Measurements from ENCODE around the gene PSMA6. TPM values are rescaled to one million over a fixed set of nuclear protein-coding genes. Genes with fewer than 3 reads are reported as not detected.

PSMA6 gene
- total and polyA plus RNA-seq, 5 donors from 2014 or later: 132 to 480 (median 347) TPM

GRCh38 chr14:35261774-35262173 lies 30.4 kb upstream of the PSMA6 start:
- ATAC-seq (ENCODE audit: low read depth in 2 of 2): peak in 1 of 2 donors; percentile 34

DNA sequence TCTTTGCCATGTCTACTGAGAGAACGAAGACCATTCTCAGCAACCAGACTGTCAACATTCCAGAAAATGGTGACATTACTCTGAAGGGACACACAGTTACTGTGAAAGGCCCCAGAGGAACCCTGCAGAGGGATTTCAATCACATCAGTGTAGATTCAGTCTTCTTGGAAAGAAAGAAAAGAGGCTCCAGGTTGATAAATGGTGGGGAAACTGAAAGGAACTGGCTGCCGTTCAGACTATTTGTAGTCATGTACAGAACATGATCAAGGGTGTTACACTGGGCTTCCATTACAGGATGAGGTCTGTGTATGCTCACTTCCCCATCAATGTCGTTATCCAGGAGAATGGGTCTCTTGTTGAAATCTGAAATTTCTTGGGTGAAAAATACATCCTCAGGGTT lies 29.7 kb upstream of the PSMA6 start:
- Histone ChIP-seq H3K27me3 (ENCODE audit: control insufficient read depth, insufficient read depth, low read length) (no peaks in the 10 kb centered on the region), H3K4me1 (ENCODE audit: control insufficient read depth, insufficient read depth, low read length, poor library complexity, severe bottlenecking) (no peaks in the 10 kb centered on the region), H3K4me3 (ENCODE audit: low read depth, low read length) (no peak overlapping the region), H3K36me3 (ENCODE audit: control insufficient read depth, insufficient read depth, low read length) (peaks cover 16% of the 10 kb centered on the region), H3K27ac (ENCODE audit: insufficient read depth, low read length, poor library complexity, severe bottlenecking) (no peak overlapping the region), H3K9me3 (ENCODE audit: control insufficient read depth in 2 of 2, low read length in 2 of 2) (no peaks in the 10 kb centered on the region)
- DNase-seq (no peak), ATAC-seq (ENCODE audit: low read depth in 2 of 2) (no peak)
- Mint-ChIP-seq H3K27me3 (no peaks in the 10 kb centered on the region), H3K36me3 (peaks cover 34% of the 10 kb centered on the region), H3K4me3 (no peak overlapping the region), H3K27ac (peak overlapping the region in 2 of 3 donors; percentile 46 to 75), H3K4me1 (peaks cover 0 to 7% (median 5%) of the 10 kb centered on the region in 4 donors), H3K9me3 (peaks cover 0 to 3% (median 0%) of the 10 kb centered on the region in 7 donors)

More at GRCh38 chr14:35261774-35262173, 30.4 kb upstream of the PSMA6 start:
- DNase-seq: peak in 1 of 3 donors; percentile 21
- Histone ChIP-seq H3K4me1 (ENCODE audit: control insufficient read depth, insufficient read depth, low read length, poor library complexity, severe bottlenecking) (no peaks in the 10 kb centered on the region), H3K27ac (ENCODE audit: insufficient read depth, low read length, poor library complexity, severe bottlenecking) (no peak overlapping the region), H3K9me3 (ENCODE audit: control insufficient read depth in 2 of 2, low read length in 2 of 2) (no peaks in the 10 kb centered on the region), H3K36me3 (ENCODE audit: control insufficient read depth, insufficient read depth, low read length) (peaks cover 11% of the 10 kb centered on the region), H3K4me3 (ENCODE audit: low read depth, low read length) (no peak overlapping the region), H3K27me3 (ENCODE audit: control insufficient read depth, insufficient read depth, low read length) (no peaks in the 10 kb centered on the region)
- Mint-ChIP-seq H3K27ac (no peak overlapping the region), H3K27me3 (no peaks in the 10 kb centered on the region), H3K36me3 (peaks cover 32% of the 10 kb centered on the region), H3K4me1 (peaks cover 0 to 8% (median 5%) of the 10 kb centered on the region in 4 donors), H3K4me3 (no peak overlapping the region), H3K9me3 (peaks cover 0 to 3% (median 0%) of the 10 kb centered on the region in 7 donors)

DNA sequence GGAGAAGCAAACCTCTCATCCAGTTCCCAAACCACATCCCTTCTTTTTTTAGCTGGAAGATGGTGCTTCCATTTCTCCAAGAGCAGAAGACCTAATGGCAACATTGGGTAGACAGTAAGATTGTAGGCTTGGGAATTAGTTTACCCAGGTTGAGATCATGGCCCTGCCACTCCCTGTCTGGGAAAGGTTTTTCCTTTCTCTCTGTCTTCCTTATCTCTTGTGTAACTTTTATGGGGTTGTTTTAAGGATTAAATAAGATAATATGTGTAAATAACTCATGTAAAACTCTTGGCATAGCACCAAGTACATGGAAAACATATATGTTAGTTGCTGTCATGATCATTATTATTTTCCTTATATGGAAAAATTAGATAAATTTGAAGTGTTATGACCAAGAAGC lies 23.2 kb upstream of the PSMA6 start:
- no peaks in the 10 kb centered on the region for H3K4me1 Mint-ChIP-seq
- no peak overlapping the region for H3K4me3 Mint-ChIP-seq
- no peaks in the 10 kb centered on the region for H3K27me3 Mint-ChIP-seq
- peaks cover 24% of the 10 kb centered on the region for H3K36me3 Mint-ChIP-seq
- H3K9me3 ChIP-seq (ENCODE audit: control insufficient read depth in 2 of 2, low read length in 2 of 2): no peaks in the 10 kb centered on the region
- no peak overlapping the region for H3K27ac ChIP-seq (ENCODE audit: insufficient read depth, low read length, poor library complexity, severe bottlenecking)
- no peaks in the 10 kb centered on the region for H3K4me1 ChIP-seq (ENCODE audit: control insufficient read depth, insufficient read depth, low read length, poor library complexity, severe bottlenecking)
- H3K27ac Mint-ChIP-seq: no peak overlapping the region
- H3K27me3 ChIP-seq (ENCODE audit: control insufficient read depth, insufficient read depth, low read length): no peaks in the 10 kb centered on the region
- H3K36me3 ChIP-seq (ENCODE audit: control insufficient read depth, insufficient read depth, low read length): peaks cover 50% of the 10 kb centered on the region
- no peak overlapping the region for H3K4me3 ChIP-seq (ENCODE audit: low read depth, low read length)
- ATAC-seq (ENCODE audit: low read depth in 2 of 2) (no peak), DNase-seq (no peak)
- H3K9me3 Mint-ChIP-seq: no peaks in the 10 kb centered on the region

DNA sequence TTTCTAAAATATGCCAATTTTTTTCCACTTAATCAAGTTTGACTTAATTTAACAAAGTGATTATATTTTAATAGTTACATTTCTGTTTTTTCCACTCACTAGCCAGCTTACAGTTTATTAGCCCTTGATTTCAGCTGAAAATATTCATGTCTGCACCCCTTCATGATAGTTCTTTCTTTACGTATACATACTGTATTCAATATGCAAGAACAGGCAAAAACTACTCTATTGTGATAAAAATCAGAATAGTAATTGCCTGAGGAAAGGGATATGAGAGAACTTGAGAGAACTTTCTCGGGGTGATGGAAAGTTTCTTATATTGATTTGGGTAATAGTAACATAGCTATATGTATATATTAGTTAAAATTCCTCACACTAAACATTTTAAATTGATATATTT lies 17.4 kb upstream of the PSMA6 start:
- Histone ChIP-seq H3K36me3 (ENCODE audit: control insufficient read depth, insufficient read depth, low read length) (peaks cover 50% of the 10 kb centered on the region), H3K4me3 (ENCODE audit: low read depth, low read length) (no peak overlapping the region), H3K27ac (ENCODE audit: insufficient read depth, low read length, poor library complexity, severe bottlenecking) (no peak overlapping the region), H3K9me3 (ENCODE audit: control insufficient read depth in 2 of 2, low read length in 2 of 2) (no peaks in the 10 kb centered on the region), H3K4me1 (ENCODE audit: control insufficient read depth, insufficient read depth, low read length, poor library complexity, severe bottlenecking) (no peaks in the 10 kb centered on the region), H3K27me3 (ENCODE audit: control insufficient read depth, insufficient read depth, low read length) (no peaks in the 10 kb centered on the region)
- no peak for DNase-seq
- Mint-ChIP-seq H3K27ac (no peak overlapping the region), H3K4me1 (no peaks in the 10 kb centered on the region), H3K36me3 (peaks cover 35% of the 10 kb centered on the region), H3K4me3 (no peak overlapping the region), H3K27me3 (no peaks in the 10 kb centered on the region), H3K9me3 (no peaks in the 10 kb centered on the region)
- no peak for ATAC-seq (ENCODE audit: low read depth in 2 of 2)

DNA sequence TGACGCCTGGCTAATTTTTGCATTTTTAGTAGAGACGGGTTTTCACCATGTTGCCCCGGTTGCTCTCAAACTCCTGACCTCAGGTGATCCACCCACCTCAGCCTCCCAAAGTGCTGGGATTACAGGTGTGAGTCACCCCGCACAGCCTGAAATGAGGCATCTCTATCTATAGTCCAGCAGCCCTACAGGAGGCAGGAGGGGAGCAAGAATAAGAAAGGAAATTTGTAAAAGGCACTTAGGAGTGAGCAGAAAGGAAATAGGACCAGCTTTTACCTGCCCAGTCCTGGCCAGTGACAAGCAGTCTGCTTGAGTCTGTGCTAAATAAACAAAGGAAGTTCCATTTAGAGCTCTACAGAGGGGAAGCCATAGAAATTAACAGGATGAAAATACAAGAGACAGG lies 15.0 kb upstream of the PSMA6 start:
- Histone ChIP-seq H3K27ac (ENCODE audit: insufficient read depth, low read length, poor library complexity, severe bottlenecking) (no peak overlapping the region), H3K27me3 (ENCODE audit: control insufficient read depth, insufficient read depth, low read length) (no peaks in the 10 kb centered on the region), H3K9me3 (ENCODE audit: control insufficient read depth in 2 of 2, low read length in 2 of 2) (no peaks in the 10 kb centered on the region), H3K36me3 (ENCODE audit: control insufficient read depth, insufficient read depth, low read length) (peaks cover 37% of the 10 kb centered on the region), H3K4me1 (ENCODE audit: control insufficient read depth, insufficient read depth, low read length, poor library complexity, severe bottlenecking) (no peaks in the 10 kb centered on the region), H3K4me3 (ENCODE audit: low read depth, low read length) (no peak overlapping the region)
- Mint-ChIP-seq H3K27me3 (no peaks in the 10 kb centered on the region), H3K9me3 (no peaks in the 10 kb centered on the region), H3K4me1 (peaks cover 0 to 2% (median 0%) of the 10 kb centered on the region in 4 donors), H3K27ac (peak overlapping the region in 2 of 3 donors; percentile 4 to 92), H3K36me3 (peaks cover 41% of the 10 kb centered on the region), H3K4me3 (no peak overlapping the region)
- DNase-seq: no peak
- ATAC-seq (ENCODE audit: low read depth in 2 of 2): no peak

GRCh38 chr14:35279369-35279768 lies 12.8 kb upstream of the PSMA6 start:
- H3K9me3 ChIP-seq (ENCODE audit: control insufficient read depth in 2 of 2, low read length in 2 of 2): no peaks in the 10 kb centered on the region

GRCh38 chr14:35281341-35281740 lies 10.8 kb upstream of the PSMA6 start:
- no peak overlapping the region for H3K27ac ChIP-seq (ENCODE audit: insufficient read depth, low read length, poor library complexity, severe bottlenecking)
- no peak for DNase-seq
- Mint-ChIP-seq H3K4me1 (peaks cover 17 to 25% (median 20%) of the 10 kb centered on the region in 4 donors), H3K27ac (no peak overlapping the region), H3K36me3 (peaks cover 28% of the 10 kb centered on the region), H3K27me3 (no peaks in the 10 kb centered on the region), H3K4me3 (no peak overlapping the region), H3K9me3 (no peaks in the 10 kb centered on the region)
- no peaks in the 10 kb centered on the region for H3K9me3 ChIP-seq (ENCODE audit: control insufficient read depth in 2 of 2, low read length in 2 of 2)
- H3K4me1 ChIP-seq (ENCODE audit: control insufficient read depth, insufficient read depth, low read length, poor library complexity, severe bottlenecking): peaks cover 15% of the 10 kb centered on the region
- ATAC-seq (ENCODE audit: low read depth in 2 of 2): no peak
- H3K4me3 ChIP-seq (ENCODE audit: low read depth, low read length): no peak overlapping the region
- peaks cover 13% of the 10 kb centered on the region for H3K36me3 ChIP-seq (ENCODE audit: control insufficient read depth, insufficient read depth, low read length)
- H3K27me3 ChIP-seq (ENCODE audit: control insufficient read depth, insufficient read depth, low read length): no peaks in the 10 kb centered on the region

More at GRCh38 chr14:35279369-35279768, 12.8 kb upstream of the PSMA6 start:
- Histone ChIP-seq H3K36me3 (ENCODE audit: control insufficient read depth, insufficient read depth, low read length) (peaks cover 24% of the 10 kb centered on the region), H3K27me3 (ENCODE audit: control insufficient read depth, insufficient read depth, low read length) (no peaks in the 10 kb centered on the region), H3K4me1 (ENCODE audit: control insufficient read depth, insufficient read depth, low read length, poor library complexity, severe bottlenecking) (no peaks in the 10 kb centered on the region), H3K4me3 (ENCODE audit: low read depth, low read length) (no peak overlapping the region), H3K27ac (ENCODE audit: insufficient read depth, low read length, poor library complexity, severe bottlenecking) (no peak overlapping the region)
- Mint-ChIP-seq H3K4me3 (no peak overlapping the region), H3K9me3 (no peaks in the 10 kb centered on the region), H3K36me3 (peaks cover 42% of the 10 kb centered on the region), H3K4me1 (peaks cover 0 to 7% (median 4%) of the 10 kb centered on the region in 4 donors), H3K27ac (no peak overlapping the region), H3K27me3 (no peaks in the 10 kb centered on the region)
- ATAC-seq (ENCODE audit: low read depth in 2 of 2) (no peak), DNase-seq (no peak)

GRCh38 chr14:35284506-35284905 lies 7.7 kb upstream of the PSMA6 start:
- Histone ChIP-seq H3K4me1 (ENCODE audit: control insufficient read depth, insufficient read depth, low read length, poor library complexity, severe bottlenecking) (peaks cover 27% of the 10 kb centered on the region), H3K9me3 (ENCODE audit: control insufficient read depth in 2 of 2, low read length in 2 of 2) (no peaks in the 10 kb centered on the region), H3K27me3 (ENCODE audit: control insufficient read depth, insufficient read depth, low read length) (no peaks in the 10 kb centered on the region), H3K4me3 (ENCODE audit: low read depth, low read length) (no peak overlapping the region), H3K36me3 (ENCODE audit: control insufficient read depth, insufficient read depth, low read length) (peaks cover 8% of the 10 kb centered on the region), H3K27ac (ENCODE audit: insufficient read depth, low read length, poor library complexity, severe bottlenecking) (peak overlapping the region; percentile 67)
- Mint-ChIP-seq H3K27ac (peak overlapping the region; percentile 90 to 97 (median 91)), H3K4me1 (peaks cover 28 to 39% (median 30%) of the 10 kb centered on the region in 4 donors), H3K36me3 (peaks cover 18% of the 10 kb centered on the region), H3K4me3 (peak overlapping the region in 2 of 4 donors; percentile 37 to 52), H3K27me3 (no peaks in the 10 kb centered on the region), H3K9me3 (no peaks in the 10 kb centered on the region)
- ATAC-seq (ENCODE audit: low read depth in 2 of 2): no peak
- no peak for DNase-seq
